ENCODE data around the gene MYO15A.

MYO15A gene

DNA sequence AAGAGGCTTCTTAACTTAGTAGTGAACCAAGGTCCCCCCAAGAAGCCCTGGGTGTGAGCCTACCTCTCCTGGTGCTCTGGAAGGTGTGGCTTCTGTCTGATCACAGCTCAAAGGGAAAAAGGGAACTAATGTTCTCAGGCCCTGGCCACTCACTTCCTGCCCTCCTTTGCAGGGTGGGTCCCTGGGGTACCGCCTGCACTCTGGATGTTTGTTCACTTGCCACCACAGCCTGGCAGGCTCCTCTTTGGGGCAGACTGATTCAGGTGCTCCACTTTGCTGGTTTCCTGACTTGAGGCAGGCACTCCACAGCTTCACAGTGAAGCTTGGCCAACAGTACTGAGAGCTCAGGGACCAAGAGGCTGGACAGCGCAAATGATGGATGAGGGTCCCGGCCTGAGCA lies 5.9 kb upstream of the MYO15A start:
- no peak for DNase-seq

DNA sequence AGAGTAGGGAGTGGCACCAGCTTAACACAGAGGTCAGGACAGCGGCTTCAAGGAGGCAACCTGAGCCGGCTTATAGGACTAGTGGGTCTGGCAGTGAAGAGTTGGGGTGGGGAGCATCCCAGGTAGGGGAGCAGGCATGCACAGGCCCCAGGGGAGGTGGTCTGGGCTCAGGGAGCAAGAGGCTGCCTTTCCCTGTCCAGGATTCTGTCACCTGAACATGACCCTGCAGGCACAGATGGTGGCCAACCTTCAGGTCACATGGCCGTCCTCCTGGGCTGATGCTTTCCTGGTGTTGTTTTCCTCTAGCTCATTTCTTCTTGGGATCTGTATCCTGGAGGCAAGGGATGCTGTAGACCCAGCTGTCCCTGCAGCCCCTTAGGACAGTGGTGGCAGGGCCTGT lies 3.5 kb upstream of the MYO15A start:
- no peak for DNase-seq

DNA sequence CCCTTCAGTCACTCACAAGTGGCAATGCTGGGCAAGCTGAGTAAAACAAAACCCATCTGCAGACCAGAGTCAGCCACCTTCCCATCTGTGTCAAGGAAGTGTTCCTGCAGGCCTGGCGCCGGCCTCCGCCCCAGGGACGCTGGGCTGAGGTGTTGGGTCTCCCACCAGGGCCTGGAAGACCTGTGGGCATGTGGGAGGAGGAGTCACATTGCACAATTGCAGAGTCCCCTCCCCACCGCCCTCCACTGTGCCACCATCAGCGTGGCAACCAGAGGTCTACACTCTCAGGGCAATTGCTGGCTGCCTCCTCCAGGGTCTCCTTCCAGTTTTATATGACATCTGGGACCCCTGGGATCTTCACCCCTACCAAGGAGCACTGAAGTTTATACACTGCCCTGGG lies 3.0 kb upstream of the MYO15A start:
- DNase-seq: no peak

DNA sequence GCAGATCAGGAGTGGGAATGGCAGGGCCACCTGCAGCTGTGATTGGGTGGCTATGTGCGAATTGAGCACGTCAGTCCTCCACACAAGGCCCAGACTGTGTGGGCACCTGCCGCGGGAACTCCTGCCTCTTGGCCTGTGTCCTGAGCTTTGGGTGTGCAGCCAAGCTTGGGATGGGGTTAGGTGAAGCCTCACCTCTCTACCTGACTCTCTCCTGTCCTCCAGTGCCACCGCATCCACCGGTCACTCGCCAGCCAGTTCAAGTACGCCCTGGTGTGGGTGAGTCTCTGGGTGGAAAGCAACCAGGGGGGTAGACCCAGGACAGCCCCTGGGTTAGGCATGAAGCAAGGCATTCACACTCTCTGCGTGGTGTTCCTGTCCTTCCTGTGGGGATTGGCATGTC lies 2.3 kb upstream of the MYO15A start:
- no peak for DNase-seq

DNA sequence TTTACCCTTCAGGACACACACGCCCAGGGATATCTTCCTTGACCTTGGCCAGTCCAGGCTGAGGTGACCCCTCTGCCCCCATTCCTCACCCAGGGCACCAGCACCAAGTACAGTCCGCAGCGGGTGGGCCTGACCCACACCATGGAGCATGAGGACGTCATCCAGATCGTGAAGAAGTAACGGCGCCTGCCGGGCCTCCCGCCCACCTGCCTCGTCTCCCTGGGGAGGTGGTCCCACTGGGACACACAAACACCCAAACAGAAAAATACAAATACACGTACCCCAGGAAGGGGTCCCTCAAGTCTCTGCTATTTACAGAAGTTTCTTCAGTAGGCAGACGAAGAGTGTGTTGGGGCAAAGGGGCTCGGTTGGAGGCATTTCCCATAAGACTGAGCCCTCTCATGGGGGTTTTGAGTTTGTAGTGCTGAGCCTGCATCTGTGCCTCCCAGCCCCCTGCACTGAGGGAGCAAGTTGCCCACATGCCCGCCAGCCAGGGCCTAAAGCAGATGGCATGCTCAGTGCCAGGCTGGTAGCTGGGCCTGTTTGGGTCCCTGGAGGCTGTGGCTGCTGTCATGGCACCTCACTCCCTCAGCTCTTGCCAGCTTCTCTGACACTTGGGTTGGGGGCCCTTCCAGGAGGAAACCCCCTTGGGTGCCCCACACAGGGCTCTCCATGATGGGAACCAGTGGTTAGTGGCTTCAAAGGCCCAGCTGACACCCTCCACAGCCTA lies 1.3 kb upstream of the MYO15A start:
- DNase-seq: no peak

DNA sequence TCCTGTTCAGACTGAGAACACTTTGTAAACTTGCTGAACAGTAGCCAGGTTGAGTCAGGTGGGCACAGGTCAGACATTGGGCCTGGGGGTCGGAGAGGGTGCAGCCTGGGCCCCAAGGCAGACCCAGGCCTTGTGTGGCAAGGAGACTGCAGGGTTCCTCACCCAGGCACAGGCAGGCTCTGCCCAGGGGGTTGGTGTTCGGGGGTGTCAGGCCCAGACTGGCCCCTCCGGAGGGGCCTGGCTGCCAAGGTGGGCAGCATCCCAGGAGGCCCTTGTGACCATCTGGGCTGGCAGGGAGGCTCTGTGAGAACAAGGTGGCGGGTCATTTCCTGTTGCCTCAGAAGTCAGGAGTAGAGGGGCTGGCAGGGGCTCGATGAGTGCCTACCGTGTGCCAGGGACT lies 585 bp upstream of the MYO15A start:
- DNase-seq: no peak

DNA sequence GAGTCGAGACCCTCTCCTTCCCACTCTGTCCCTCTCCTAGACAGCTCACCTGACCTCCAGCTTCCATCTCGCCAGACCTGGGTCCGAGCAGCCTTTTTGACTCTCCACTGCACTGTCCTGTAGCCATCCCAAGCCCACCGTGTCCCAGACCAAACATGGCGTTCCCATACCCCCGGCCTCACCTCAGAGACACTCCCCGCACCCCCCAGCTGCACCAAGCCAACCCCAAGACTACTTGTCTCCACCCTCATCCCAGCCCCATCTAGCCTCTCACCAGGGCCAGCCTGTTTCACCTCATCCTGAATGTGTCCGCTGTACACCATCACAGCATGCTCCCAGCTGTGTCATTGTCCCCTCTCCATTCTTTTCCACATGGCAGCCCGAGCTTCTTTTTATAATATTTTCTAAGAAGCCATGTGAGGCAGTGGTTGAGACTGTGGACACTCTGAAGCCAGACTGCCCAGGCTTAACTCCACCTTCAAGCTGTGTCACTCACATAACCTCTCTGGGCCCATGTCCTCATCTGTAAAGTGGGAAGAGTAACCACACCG lies 1.5 kb downstream of the MYO15A start:
- no peak for DNase-seq

DNA sequence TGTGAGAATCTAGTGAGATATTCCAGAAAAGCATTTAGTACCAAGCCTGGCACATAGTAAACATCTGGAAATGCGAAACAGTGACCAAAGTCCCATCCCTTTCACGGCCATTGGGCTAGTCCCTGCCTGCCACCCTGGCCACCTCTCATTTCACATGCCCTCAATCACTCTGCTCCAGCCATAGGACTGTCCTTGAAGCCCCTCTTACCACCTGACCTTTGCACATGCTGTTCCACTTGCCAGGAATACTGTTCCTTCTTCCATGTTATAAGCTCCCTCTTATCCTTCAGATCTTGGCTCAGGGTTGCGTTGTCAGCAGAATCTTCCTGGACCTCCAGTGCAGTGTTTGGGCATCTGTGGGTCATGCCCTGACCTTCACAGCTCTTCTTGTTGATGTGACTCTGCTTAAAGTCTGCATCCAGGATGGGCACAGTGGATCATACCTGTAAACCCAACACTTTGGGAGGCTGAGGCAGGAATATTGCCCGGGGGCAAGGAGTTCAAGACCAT lies 2.1 kb downstream of the MYO15A start:
- no peak for DNase-seq

DNA sequence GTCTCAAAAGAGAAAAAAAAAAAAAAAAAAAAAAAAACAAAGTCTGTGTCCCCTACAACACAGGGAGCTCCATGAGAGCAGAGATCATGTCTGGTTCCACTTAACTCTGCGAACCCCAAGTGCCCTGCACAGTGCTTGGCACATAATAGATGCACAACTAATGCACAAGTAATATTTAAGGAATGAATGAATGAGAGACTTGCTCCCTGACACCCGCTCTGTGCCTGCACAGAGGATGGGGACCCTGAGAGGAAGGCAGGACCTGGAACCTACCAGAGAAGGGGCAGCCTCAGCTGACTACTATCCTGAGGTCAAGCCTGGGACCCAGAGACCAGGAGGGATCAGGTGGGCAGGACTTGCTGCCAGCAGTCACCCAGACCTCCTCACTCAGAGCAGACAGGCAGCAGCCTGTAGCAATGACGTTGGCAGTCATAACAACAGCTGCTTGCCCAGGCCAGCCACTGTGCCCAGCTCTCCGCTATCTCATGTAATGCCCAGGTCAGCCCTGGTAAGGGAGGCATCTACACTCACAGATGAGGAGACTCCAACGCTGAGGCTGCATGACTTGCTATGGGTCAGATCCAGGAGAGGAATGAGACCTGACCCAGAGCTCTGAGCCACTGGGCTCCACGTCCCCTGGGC lies 2.9 kb downstream of the MYO15A start:
- DNase-seq: no peak

DNA sequence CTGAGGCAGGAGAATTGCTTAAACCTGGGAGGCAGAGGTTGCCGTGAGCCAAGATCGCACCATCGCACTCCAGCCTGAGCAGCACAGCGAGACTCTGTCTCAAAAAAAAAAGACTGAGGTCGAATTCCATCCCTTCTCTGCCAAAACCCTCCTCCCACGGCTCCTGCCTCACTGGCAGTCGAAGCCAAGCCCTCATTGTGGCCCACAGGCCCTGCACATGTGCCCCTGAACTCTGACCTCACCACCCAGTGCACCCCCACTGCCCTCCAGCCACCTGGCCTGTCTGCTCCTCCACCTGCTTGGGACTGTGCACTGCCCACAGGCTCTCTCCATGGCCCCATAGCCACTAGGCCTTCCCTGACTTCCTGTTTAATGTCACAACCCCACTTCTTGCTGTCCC lies 7.0 kb downstream of the MYO15A start:
- no peak for DNase-seq

DNA sequence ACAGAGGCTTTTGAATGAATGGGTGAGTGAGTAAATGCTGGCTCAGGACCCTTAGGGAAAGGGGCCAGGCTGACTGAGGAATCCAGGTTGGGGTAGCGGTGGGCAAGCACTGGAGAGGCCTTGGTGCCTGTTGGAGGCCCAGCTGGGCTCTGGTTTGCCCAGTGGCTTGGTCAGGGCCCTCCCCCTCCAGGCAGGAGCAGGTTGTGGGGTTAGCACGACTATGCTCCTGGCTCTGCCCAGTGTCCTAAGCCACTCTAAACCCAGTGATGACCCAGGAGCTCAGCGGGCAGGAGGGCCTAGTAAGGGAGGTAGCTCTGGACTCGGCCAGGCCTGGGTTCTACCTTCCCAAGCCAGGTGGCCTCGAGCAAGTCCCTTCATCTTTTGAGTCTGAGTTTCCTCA lies 7.5 kb downstream of the MYO15A start:
- DNase-seq: no peak

DNA sequence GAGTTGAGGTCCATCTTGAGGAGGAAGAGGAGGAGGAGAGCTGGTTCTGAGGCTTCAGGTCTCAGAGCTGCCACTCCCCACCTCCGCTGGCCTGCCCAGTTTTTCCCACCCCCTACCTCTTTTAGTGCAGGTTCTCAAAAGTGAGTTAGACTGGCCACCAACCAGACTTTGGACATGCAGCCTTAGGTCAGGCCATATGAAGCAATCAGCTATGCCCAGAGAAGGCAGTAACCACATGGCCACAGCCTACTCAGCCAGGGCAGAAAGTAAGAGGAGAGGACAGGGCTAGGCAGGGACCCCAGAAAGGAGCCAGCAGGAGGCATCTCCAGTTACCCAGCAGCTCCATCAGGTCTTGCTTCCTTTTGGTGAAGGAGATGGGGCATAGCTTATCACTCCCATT lies 9.0 kb downstream of the MYO15A start:
- no peak for DNase-seq

DNA sequence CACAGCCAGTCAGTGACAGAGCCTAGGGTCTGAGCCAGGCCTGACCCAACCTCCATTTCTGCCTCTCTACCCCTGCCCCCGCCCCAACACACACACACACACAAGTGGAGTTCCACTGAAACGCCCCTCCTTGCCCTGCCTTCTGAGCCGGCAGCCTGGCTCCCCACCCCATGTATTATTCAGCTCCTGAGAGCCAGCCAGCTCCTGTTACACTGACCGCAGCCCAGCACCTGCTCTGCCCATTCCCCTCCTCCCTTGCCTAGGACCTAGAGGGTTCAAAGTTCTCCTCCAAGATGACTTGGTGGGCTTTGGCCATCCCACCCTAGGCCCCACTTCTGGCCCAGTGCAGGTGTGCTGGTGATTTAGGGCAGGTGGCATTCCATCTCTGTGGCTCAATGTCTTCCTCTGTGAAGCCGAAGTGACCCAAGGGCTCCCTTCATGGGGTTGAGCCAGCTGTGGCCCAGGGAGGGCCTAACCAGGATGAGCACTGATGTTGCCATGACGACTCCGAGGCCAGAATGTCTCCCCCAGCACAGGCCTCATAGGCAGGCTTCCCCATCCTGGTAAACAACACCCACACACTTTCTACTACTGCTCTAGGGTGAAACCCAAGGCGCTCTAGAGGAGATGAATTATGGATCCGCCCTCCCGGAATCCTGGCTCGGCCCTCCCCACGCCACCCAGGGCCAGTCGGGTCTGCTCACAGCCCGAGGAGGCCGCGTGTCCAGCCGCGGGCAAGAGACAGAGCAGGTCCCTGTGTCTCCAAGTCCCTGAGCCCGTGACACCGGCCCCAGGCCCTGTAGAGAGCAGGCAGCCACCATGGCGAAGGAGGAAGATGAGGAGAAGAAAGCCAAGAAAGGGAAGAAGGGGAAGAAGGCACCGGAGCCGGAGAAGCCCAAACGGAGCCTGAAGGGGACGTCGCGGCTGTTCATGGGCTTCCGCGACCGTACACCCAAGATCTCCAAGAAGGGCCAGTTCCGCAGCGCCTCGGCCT lies 9.7 kb downstream of the MYO15A start:
- no peak for DNase-seq

DNA sequence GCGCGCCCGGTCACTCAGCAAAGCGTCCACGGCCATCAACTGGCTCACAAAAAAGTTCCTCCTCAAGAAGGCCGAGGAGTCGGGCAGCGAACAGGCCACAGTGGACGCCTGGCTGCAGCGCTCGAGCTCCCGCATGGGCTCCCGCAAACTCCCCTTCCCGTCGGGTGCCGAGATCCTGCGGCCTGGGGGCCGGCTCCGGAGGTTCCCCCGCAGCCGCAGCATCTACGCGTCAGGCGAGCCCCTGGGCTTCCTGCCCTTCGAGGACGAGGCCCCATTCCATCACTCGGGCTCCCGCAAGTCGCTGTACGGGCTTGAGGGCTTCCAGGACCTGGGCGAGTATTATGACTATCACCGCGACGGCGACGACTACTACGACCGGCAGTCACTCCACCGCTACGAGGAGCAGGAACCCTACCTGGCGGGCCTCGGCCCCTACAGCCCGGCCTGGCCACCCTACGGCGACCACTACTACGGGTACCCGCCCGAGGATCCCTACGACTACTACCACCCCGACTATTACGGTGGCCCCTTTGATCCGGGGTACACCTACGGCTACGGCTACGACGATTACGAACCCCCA lies 10.7 kb downstream of the MYO15A start:
- no peak for DNase-seq

DNA sequence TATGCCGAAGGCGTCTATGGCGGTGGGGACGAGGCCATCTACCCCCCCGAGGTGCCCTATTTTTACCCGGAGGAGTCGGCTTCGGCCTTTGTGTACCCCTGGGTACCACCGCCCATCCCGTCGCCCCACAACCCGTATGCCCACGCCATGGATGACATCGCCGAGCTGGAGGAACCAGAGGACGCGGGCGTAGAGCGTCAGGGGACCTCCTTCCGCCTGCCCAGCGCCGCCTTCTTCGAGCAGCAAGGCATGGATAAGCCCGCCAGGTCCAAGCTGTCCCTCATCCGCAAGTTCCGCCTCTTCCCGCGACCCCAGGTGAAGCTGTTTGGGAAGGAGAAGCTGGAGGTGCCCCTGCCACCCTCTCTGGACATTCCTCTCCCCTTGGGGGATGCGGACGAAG lies 11.4 kb downstream of the MYO15A start:
- DNase-seq: no peak

DNA sequence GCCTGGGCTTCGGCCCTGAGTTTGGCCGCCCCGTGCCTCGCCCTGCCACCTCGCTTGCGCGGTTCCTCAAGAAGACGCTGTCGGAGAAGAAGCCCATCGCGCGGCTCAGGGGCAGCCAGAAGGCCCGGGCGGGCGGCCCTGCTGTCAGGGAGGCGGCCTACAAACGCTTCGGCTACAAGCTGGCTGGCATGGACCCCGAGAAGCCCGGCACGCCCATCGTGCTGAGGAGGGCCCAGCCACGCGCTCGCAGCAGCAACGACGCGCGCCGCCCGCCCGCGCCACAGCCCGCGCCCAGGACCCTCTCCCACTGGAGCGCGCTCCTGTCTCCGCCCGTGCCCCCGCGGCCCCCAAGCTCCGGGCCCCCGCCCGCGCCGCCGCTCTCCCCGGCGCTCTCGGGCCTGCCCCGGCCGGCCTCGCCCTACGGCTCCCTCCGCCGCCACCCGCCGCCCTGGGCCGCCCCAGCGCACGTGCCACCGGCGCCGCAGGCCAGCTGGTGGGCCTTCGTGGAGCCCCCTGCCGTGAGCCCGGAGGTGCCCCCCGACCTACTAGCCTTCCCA lies 12.0 kb downstream of the MYO15A start:
- no peak for DNase-seq

DNA sequence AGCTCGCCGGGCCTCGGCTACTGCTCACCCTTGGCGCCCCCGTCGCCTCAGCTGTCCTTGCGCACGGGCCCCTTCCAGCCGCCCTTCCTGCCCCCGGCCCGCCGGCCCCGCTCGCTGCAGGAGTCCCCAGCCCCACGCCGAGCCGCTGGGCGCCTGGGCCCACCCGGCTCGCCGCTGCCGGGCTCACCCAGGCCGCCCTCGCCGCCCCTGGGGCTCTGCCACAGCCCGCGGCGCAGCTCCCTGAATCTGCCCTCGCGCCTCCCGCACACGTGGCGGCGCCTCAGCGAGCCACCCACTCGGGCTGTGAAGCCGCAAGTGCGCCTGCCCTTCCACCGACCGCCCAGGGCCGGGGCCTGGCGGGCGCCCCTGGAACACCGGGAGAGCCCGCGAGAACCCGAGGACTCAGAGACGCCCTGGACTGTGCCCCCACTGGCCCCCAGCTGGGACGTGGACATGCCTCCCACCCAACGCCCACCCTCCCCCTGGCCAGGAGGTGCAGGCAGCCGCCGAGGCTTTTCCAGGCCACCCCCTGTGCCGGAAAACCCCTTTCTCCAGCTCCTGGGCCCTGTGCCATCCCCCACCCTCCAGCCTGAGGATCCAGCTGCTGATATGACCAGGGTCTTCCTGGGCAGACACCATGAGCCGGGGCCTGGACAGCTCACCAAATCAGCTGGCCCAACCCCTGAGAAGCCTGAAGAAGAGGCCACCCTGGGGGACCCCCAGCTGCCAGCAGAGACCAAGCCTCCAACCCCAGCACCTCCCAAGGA lies 12.8 kb downstream of the MYO15A start:
- no peak for DNase-seq

DNA sequence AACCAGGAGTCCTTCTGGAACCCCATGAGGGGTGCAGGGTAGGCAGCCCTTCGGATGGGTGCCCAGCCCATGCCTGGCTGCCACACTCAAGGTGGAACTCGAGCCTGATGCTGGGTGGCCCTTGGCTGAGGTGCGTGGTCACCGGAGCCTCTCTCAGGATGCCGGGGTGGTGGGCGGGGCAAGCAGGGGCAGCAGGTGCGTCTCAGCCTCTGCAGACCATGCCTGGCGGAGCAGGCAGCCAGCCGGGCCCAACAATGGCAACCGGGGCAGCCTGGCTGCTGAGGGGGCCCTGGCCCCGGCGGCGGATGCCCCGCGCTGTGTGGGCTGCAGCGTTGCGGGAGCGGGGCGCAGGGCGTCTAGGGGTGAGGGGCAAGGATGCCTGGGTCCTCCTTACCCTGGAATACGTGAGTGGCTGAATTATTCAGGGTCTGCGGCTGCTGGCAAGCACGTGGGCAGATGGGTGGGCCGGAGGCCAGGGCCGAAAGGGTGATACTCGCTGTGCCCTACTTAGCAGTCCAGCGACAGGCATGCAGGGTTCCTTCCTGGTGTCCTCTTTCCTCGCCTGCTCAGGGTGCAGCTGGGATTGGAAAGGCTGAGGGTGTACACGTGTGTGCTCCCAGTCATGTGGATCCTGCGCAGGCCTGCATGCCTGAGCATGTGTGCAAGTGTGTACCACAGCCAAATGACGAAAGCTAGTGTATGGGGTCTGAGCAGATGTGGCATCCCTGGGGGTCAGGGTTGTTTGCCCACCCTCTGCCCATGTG lies 14.6 kb downstream of the MYO15A start:
- no peak for DNase-seq

DNA sequence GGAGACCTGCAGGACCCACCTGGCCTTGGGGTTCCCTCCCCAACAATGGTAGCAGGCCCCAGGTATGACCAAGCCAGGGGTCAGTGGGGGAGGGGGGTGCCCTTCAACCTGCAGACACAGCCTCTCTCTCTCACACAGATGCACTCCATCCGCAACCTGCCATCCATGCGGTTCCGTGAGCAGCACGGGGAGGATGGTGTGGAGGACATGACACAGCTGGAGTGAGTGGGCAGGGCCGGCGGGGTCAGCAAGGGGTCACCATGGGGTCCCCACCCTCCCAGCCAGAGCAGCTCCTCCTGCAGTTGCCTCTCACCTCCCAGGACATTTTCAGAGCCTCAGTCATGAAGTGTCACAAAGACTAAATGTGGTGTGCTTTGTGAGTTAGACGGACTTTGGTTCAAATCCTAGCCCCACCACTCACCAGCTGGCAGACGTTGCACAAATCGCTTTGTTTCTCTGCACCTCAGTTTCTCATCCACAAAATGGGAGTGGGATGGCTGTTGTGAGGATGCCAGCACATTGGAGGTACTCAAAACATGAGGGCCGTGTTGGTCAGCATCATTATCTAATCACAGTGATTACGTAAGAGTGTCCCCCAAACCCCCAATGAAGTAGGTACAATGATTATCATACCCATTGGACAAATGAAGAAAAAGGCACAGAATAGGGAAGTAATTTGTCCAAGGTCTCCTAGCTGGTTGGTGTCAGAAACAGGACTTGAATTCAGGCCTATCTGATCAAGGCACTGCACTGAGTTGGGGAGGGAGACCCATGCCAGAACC lies 16.0 kb downstream of the MYO15A start:
- no peak for DNase-seq

DNA sequence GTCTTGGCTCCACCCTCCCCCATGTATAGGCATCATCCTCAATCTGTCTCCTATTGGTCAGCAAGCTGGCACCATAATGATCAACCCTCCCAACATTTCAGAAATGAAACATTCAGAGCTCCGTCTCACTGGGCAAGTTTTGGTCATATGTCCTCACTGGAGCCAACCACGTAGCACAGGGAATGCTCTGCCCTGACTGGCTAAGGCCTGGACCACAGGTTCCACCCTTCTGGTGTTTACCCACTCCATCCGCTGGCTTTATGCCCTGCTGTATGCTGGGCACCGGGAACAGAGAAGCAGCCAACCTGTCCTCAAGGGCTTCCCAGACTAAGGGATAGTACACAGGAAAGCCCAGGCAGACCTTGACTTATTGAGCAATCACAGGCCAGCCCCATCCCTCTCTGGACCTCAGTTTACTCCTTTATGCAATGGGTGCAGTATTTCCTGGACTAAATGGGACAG lies 20.5 kb downstream of the MYO15A start:
- DNase-seq: no peak

All from activated T-cell treated with anti-CD3 and anti-CD28 coated beads for 4 hours (primary cell).